HG03575 (cell line): ENCODE results near the gene ZNF35.
"Not testable (repeated sequence)": the region's sequence is repeated elsewhere in the genome, so short reads cannot be mapped to it uniquely, and the experiment has no call there.

Experiments
- ATAC-seq: cut with Tn5 transposase; IDR thresholded peaks from one replicate; pipeline ENCODE4 v1.9.1; 2021; ENCODE audit not compliant: unreplicated experiment, insufficient number of reproducible peaks, low FRiP score; ENCODE audit errors: extremely low read depth

ZNF35 gene

GRCh38 chr3:44648564-44649229 lies at the start of gene ZNF35:
Gene ZNF35 (plus strand): TSS chr3:44648732. CDS start chr3:44651068, 2,336 bp downstream.
- ATAC-seq, result no peak

GRCh38 chr3:44601749-44602148 lies 46.8 kb upstream of the ZNF35 start:
- no peak for ATAC-seq

GRCh38 chr3:44612678-44613077 lies 35.9 kb upstream of the ZNF35 start:
- no peak for ATAC-seq

- no peak for ATAC-seq
Observed at GRCh38 chr3:44624749-44625480, 23.6 kb upstream of the ZNF35 start, which contains the start of gene ZNF197. Gene ZNF197 (plus strand): TSS chr3:44625036. CDS start chr3:44629155, 4,119 bp downstream.

- no peak for ATAC-seq
Observed at GRCh38 chr3:44628716-44629115, 19.8 kb upstream of the ZNF35 start.

- ATAC-seq, result no peak
Observed at GRCh38 chr3:44632193-44632592, 16.3 kb upstream of the ZNF35 start.

- ATAC-seq, result no peak
Observed at GRCh38 chr3:44642337-44642736, 6.2 kb upstream of the ZNF35 start.

- ATAC-seq, result no peak
Observed at GRCh38 chr3:44643024-44643423, 5.5 kb upstream of the ZNF35 start.

- no peak for ATAC-seq
Observed at GRCh38 chr3:44647771-44648170, 761 bp upstream of the ZNF35 start.

GRCh38 chr3:44649709-44650108 lies 1.2 kb downstream of the ZNF35 start:
- ATAC-seq, result no peak

- no peak for ATAC-seq
Observed at GRCh38 chr3:44654039-44654438, 5.5 kb downstream of the ZNF35 start.

- ATAC-seq, result no peak
Observed at GRCh38 chr3:44659015-44659414, 10.5 kb downstream of the ZNF35 start.

- ATAC-seq, result no peak
Observed at GRCh38 chr3:44659434-44659833, 10.9 kb downstream of the ZNF35 start.

- no peak for ATAC-seq
Observed at GRCh38 chr3:44661189-44661588, 12.7 kb downstream of the ZNF35 start.

- ATAC-seq, result no peak
Observed at GRCh38 chr3:44665173-44665572, 16.6 kb downstream of the ZNF35 start.

GRCh38 chr3:44666346-44666745 lies 17.8 kb downstream of the ZNF35 start:
- ATAC-seq, result no peak

GRCh38 chr3:44669760-44670159 lies 21.2 kb downstream of the ZNF35 start:
- no peak for ATAC-seq

GRCh38 chr3:44673466-44673865 lies 24.9 kb downstream of the ZNF35 start:
- ATAC-seq, result not testable (repeated sequence)

GRCh38 chr3:44674211-44674610 lies 25.7 kb downstream of the ZNF35 start:
- ATAC-seq, result no peak

GRCh38 chr3:44678480-44679116 lies 30.1 kb downstream of the ZNF35 start:
- ATAC-seq, result no peak
